ENCODE results near the gene COMMD8.

- no peak for TF ChIP-seq CTCF (IDR thresholded peaks at IDR 0.05 in 2 of 3, conservative IDR thresholded peaks at IDR 0.05 in 1 of 3; ENCODE audit: borderline replicate concordance in 1 of 3, insufficient read depth in 1 of 3, low read depth in 2 of 3, low read length in 2 of 3)
- no peak for TF ChIP-seq EZH2 (IDR thresholded peaks at IDR 0.05)
- TF ChIP-seq POLR2AphosphoS5 (IDR thresholded peaks at IDR 0.05; ENCODE audit: low read depth, low read length), result no peak
- TF ChIP-seq POLR2A (IDR thresholded peaks at IDR 0.05; ENCODE audit: borderline replicate concordance, extremely low read depth, insufficient read depth, insufficient read length), result no peak
These were observed 35.6 kb downstream of the COMMD8 start for GRCh38 chr4:47427935-47428334.

Data from HCT116 (cell line).